HCT116 (cell line): ENCODE results near the gene DGKB. TPM values are rescaled to one million over a fixed set of nuclear protein-coding genes. Genes with fewer than 3 reads are reported as not detected.

Experiments
- ATAC-seq: fragments of 200-7000 bp; cut with Tn5 transposase; 2 replicates; pipeline ENCODE4 v1.9.1; 2020; ENCODE audit warnings: mild to moderate bottlenecking, moderate library complexity
- BruUV-seq: library from RNA; stranded (reverse); fragments of 400-500 nt; replicated peaks from 2 replicates; lab custom pipeline; 2021; lab: Mats Ljungman, UMichigan
- CTCF ChIA-PET: fragments of 300-600 bp; sonication (Branson Sonifier 250); formaldehyde crosslinking; loops from one replicate; lab custom pipeline; 2021; ENCODE audit warnings: antibody characterized with exemption; lab: Charles Lee
- POLR2A ChIA-PET: fragments of 300-600, 350-600 bp; sonication (Branson Sonifier 250); formaldehyde crosslinking; loops from one replicate; lab custom pipeline; 2021; ENCODE audit warnings: antibody characterized with exemption; lab: Charles Lee
- RAD21 ChIA-PET, 2 experiments: fragments of 300-600 bp; sonication (Branson Sonifier 250); formaldehyde crosslinking; loops; one replicate each; lab custom pipeline; 2023; ENCODE audit warnings: low total read pairs in 2 of 2; ENCODE audit not compliant: uncharacterized antibody in 2 of 2, unreplicated experiment in 2 of 2, low non-redundant PET in 1 of 2; lab: Charles Lee
- DNase-seq: peaks from one replicate; pipeline ENCODE4 v3.0.0-alpha.2; 2010; ENCODE audit warnings: low read depth, low spot score
- H2AFZ ChIP-seq: fragments of 200-600 bp; shearing (Covaris generic), sonication (generic); 2 replicates; pipeline ENCODE4 v1.6.1; 2017; ENCODE audit warnings: low read depth, mixed run types, mixed read lengths, antibody characterized with exemption, low read length; ENCODE audit not compliant: poor library complexity, severe bottlenecking
- H3K27ac ChIP-seq: 2 replicates; pipeline ENCODE4 v1.5.1; 2012; ENCODE audit warnings: low read depth, low read length
- H3K27me3 ChIP-seq: fragments of 200-600 bp; sonication (generic); 2 replicates; pipeline ENCODE4 v1.6.1; 2016; ENCODE audit warnings: mixed run types, low read length, mixed read lengths; ENCODE audit not compliant: insufficient read depth
- H3K36me3 ChIP-seq, 2 experiments: fragments of 200-500 bp in 1 of 2; fragments of 200-600 bp in 1 of 2; sonication (Bioruptor generic) in 1 of 2; sonication (generic) in 1 of 2; 2 replicates each; pipeline versions ENCODE4 v1.5.1 to v1.6.1; 2014 to 2016; ENCODE audit warnings: low read length in 2 of 2, inconsistent platforms in 1 of 2, mixed read lengths in 1 of 2, mixed run types in 1 of 2; ENCODE audit not compliant: insufficient read depth in 2 of 2, control insufficient read depth in 1 of 2
- H3K4me1 ChIP-seq, 2 experiments: fragments of 200-600 bp in 1 of 2; sonication (generic) in 1 of 2; 2 replicates each; pipeline versions ENCODE4 v1.5.1 to v1.6.1; 2012 to 2017; ENCODE audit warnings: low read length in 2 of 2, inconsistent platforms in 1 of 2, mild to moderate bottlenecking in 1 of 2, mixed read lengths in 1 of 2, mixed run types in 1 of 2, moderate library complexity in 1 of 2; ENCODE audit not compliant: insufficient read depth in 2 of 2, control insufficient read depth in 1 of 2
- H3K4me2 ChIP-seq: fragments of 200-600 bp; sonication (generic); 2 replicates; pipeline ENCODE4 v1.6.1; 2017; ENCODE audit warnings: mixed run types, low read length, mixed read lengths
- H3K4me3 ChIP-seq, 2 experiments: fragments of 200-600 bp in 1 of 2; sonication (generic) in 1 of 2; replicated peaks in 1 of 2; 2 replicates each; pipeline ENCODE4 v1.5.1; 2011 to 2016; ENCODE audit warnings: low read length in 2 of 2, control low read depth in 1 of 2, low read depth in 1 of 2, mild to moderate bottlenecking in 1 of 2, mixed read lengths in 1 of 2, mixed run types in 1 of 2
- H3K79me2 ChIP-seq: fragments of 200-600 bp; sonication (generic); 2 replicates; pipeline ENCODE4 v1.6.1; 2017; ENCODE audit warnings: mild to moderate bottlenecking, mixed run types, low read length, moderate library complexity, mixed read lengths; ENCODE audit not compliant: insufficient read depth
- H3K9ac ChIP-seq: fragments of 200-600 bp; sonication (generic); 2 replicates; pipeline ENCODE4 v1.6.1; 2016; ENCODE audit warnings: low read length, mixed read lengths
- H3K9me2 ChIP-seq: fragments of 200-600 bp; sonication (generic), shearing (Covaris generic); 2 replicates; pipeline ENCODE4 v1.6.1; 2017; ENCODE audit warnings: mixed run types, mild to moderate bottlenecking, moderate library complexity; ENCODE audit not compliant: insufficient read depth
- H3K9me3 ChIP-seq, 2 experiments: fragments of 200-500 bp in 1 of 2; fragments of 200-600 bp in 1 of 2; sonication (Bioruptor generic) in 1 of 2; sonication (generic) in 1 of 2; 2 replicates each; pipeline ENCODE4 v1.6.1; 2014 to 2017; ENCODE audit warnings: low read length in 2 of 2, mixed read lengths in 2 of 2, inconsistent platforms in 1 of 2, low read depth in 1 of 2, mild to moderate bottlenecking in 1 of 2, mixed run types in 1 of 2, moderate library complexity in 1 of 2; ENCODE audit not compliant: control insufficient read depth in 1 of 2, insufficient read depth in 1 of 2
- H4K20me1 ChIP-seq: fragments of 200-600 bp; sonication (generic), shearing (Covaris generic); 2 replicates; pipeline ENCODE4 v1.6.1; 2017; ENCODE audit warnings: mixed run types, mild to moderate bottlenecking, moderate library complexity; ENCODE audit not compliant: insufficient read depth
- ATF3 ChIP-seq: IDR thresholded peaks from 2 replicates; pipeline ENCODE4 v1.6.1; 2012
- CEBPB ChIP-seq: IDR thresholded peaks from 2 replicates; pipeline ENCODE4 v1.6.1; 2012; ENCODE audit warnings: low read depth
- CTCF ChIP-seq, 3 experiments: fragments of 200-600 bp in 1 of 3; sonication (generic) in 1 of 3; IDR thresholded peaks in 2 of 3; conservative IDR thresholded peaks in 1 of 3; 2 replicates each; pipeline ENCODE4 v1.5.1; 2012 to 2017; ENCODE audit warnings: low read depth in 2 of 3, low read length in 2 of 3, antibody characterized with exemption in 1 of 3, borderline replicate concordance in 1 of 3, control low read depth in 1 of 3, mild to moderate bottlenecking in 1 of 3, mixed read lengths in 1 of 3, mixed run types in 1 of 3, moderate library complexity in 1 of 3; ENCODE audit not compliant: insufficient read depth in 1 of 3
- EGR1 ChIP-seq: IDR thresholded peaks from 2 replicates; pipeline ENCODE4 v1.6.1; 2012; ENCODE audit warnings: low read depth
- ELF1 ChIP-seq: IDR thresholded peaks from 2 replicates; pipeline ENCODE4 v1.6.1; 2012; ENCODE audit warnings: low read depth, borderline replicate concordance
- EZH2 ChIP-seq: fragments of 200-600 bp; sonication (generic); IDR thresholded peaks from 2 replicates; pipeline ENCODE4 v1.6.1; 2017; ENCODE audit warnings: antibody characterized with exemption, mixed run types
- EZH2phosphoT487 ChIP-seq: fragments of 200-600 bp; IDR thresholded peaks from 2 replicates; pipeline ENCODE4 v1.6.1; 2018; ENCODE audit warnings: antibody characterized with exemption, borderline replicate concordance
- JUND ChIP-seq: IDR thresholded peaks from 2 replicates; pipeline ENCODE4 v1.6.1; 2012
- POLR2AphosphoS5 ChIP-seq: IDR thresholded peaks from 2 replicates; pipeline ENCODE4 v1.6.1; 2011; ENCODE audit warnings: mild to moderate bottlenecking, low read depth, low read length, moderate library complexity
- RAD21 ChIP-seq: IDR thresholded peaks from 2 replicates; pipeline ENCODE4 v1.6.1; 2012; ENCODE audit warnings: low read depth, mild to moderate bottlenecking
- SIN3A ChIP-seq: IDR thresholded peaks from 2 replicates; pipeline ENCODE4 v1.6.1; 2012; ENCODE audit warnings: low read depth
- SP1 ChIP-seq: IDR thresholded peaks from 2 replicates; pipeline ENCODE4 v1.6.1; 2012; ENCODE audit warnings: low read depth
- TCF7L2 ChIP-seq: IDR thresholded peaks from 2 replicates; pipeline ENCODE4 v1.7.0; 2011; ENCODE audit warnings: borderline replicate concordance, inconsistent platforms; ENCODE audit not compliant: insufficient read depth, insufficient read length; ENCODE audit errors: extremely low read depth
- YY1 ChIP-seq: IDR thresholded peaks from 2 replicates; pipeline ENCODE4 v1.6.1; 2011; ENCODE audit warnings: low read length, low read depth, moderate library complexity, mild to moderate bottlenecking; ENCODE audit not compliant: insufficient replicate concordance; ENCODE audit errors: extremely low read depth
- ZBTB33 ChIP-seq: IDR thresholded peaks from 2 replicates; pipeline ENCODE4 v1.6.1; 2011; ENCODE audit warnings: mild to moderate bottlenecking, low read length, moderate library complexity; ENCODE audit not compliant: insufficient replicate concordance; ENCODE audit errors: extremely low read depth
- ZFX ChIP-seq: fragments of 450-650 bp; IDR thresholded peaks from 2 replicates; pipeline ENCODE4 v1.6.1; 2017
- ZNF274 ChIP-seq: fragments of 200-500 bp; sonication (Bioruptor generic); IDR thresholded peaks from 2 replicates; pipeline ENCODE4 v1.6.1; 2014; ENCODE audit warnings: mild to moderate bottlenecking, low read depth, low read length, inconsistent platforms
- intact Hi-C: fragments of 100-400 bp; cut with micrococcal nuclease; formaldehyde crosslinking; loops from 2 replicates; pipeline ENCODE4 v1.10.0; 2022
- total RNA-seq: library from RNA; stranded (reverse); gene quantifications from one replicate; pipeline ENCODE4 v1.2.1, GENCODE V29; 2021; ENCODE audit not compliant: unreplicated experiment

The DGKB gene
- total RNA-seq, 1 experiment from 2014 or later = 0.05 TPM

- Histone ChIP-seq H3K36me3 (no peaks in the 10 kb centered on the region), H3K27ac (no peak overlapping the region), H3K9me3 (no peaks in the 10 kb centered on the region), H3K4me2 (no peak overlapping the region), H3K79me2 (no peaks in the 10 kb centered on the region), H3K27me3 (no peaks in the 10 kb centered on the region), H4K20me1 (no peaks in the 10 kb centered on the region), H3K9me2 (no peaks in the 10 kb centered on the region), H3K4me1 (no peaks in the 10 kb centered on the region), H3K9ac (no peak overlapping the region), H3K4me3 (no peak overlapping the region), H2AFZ (no peak overlapping the region)
- TF ChIP-seq EGR1 (no peak), ZFX (no peak), SP1 (no peak), ELF1 (no peak), YY1 (no peak), TCF7L2 (no peak), CTCF (IDR thresholded peaks at IDR 0.05 in 2 of 3, conservative IDR thresholded peaks at IDR 0.05 in 1 of 3; ENCODE audit: borderline replicate concordance in 1 of 3, insufficient read depth in 1 of 3, low read depth in 2 of 3, low read length in 2 of 3) (no peak), JUND (no peak), ATF3 (no peak), ZNF274 (no peak), EZH2phosphoT487 (no peak), SIN3A (no peak), POLR2AphosphoS5 (no peak), EZH2 (no peak), CEBPB (no peak), ZBTB33 (no peak), RAD21 (no peak)
- intact Hi-C loops = no loop called here
- CTCF ChIA-PET = no interaction called here
- no peak for DNase-seq
- RAD21 ChIA-PET = no interaction called here
- no TSS peak for BruUV-seq
- no peak for ATAC-seq
- POLR2A ChIA-PET = no interaction called here
These were observed 513.4 kb downstream of the DGKB start for GRCh38 chr7:14389181-14389591.
